GM23338 (cell line): ENCODE results near the gene OTUB1.

Source experiments
- EZH2 ChIP-seq: fragments of 200-600 bp; sonication (generic); IDR thresholded peaks from one replicate; pipeline ENCODE4 v1.8.0; 2017; ENCODE audit warnings: antibody characterized with exemption, mild to moderate bottlenecking, low read depth; ENCODE audit not compliant: unreplicated experiment
- ZNF331 ChIP-seq: fragments of 250-450 bp; sonication (Bioruptor Pico); IDR thresholded peaks from 2 replicates; pipeline ENCODE4 v1.5.0; 2020; ENCODE audit warnings: low read depth, mild to moderate bottlenecking, moderate library complexity
- TF ChIP-seq, protein P1 (sequence below), 2 experiments: fragments of 200-600 bp in 1 of 2; sonication (generic) in 1 of 2; conservative IDR thresholded peaks; 2 replicates each; pipeline versions ENCODE4 v1.5.1 to v1.6.1; 2016 to 2017; ENCODE audit warnings: antibody characterized with exemption in 2 of 2, low read depth in 2 of 2, mild to moderate bottlenecking in 2 of 2, moderate library complexity in 1 of 2

DNA sequence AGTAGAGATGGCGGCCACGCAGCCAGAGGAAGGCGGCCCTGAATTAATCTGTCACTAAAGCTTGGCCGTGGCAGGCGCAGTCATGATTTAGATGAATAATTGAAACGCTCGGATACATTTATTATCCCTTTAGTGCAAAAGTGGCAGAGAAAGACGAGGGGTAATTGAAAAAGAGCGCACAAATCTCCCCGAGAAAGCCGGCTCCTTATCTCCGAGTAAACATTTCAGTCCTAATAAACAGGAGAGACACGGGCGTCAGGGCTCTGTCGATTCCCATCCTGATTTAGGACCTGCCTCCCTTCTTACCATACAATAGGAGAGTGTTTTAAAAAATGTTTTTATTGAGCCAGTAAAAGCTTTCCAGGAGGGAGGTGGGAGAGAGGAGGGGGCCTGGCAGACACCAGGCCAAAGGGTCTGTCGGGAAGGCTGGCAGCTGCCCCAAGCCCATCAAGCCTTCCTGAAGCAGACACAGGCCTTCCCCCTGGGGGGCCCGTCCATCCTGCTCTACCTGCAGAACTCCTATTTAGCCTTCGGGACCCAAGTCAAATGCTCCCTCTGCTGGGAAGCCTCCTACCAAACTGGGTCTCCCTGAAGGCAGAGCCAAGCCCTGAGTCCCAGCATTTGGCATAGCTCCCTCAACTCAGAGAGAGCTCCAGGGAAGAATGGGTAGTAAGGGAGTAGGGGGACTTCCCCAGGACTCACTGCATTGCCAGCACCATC is 22.8 kb downstream of the OTUB1 start:
- TF ChIP-seq, protein P1, sequence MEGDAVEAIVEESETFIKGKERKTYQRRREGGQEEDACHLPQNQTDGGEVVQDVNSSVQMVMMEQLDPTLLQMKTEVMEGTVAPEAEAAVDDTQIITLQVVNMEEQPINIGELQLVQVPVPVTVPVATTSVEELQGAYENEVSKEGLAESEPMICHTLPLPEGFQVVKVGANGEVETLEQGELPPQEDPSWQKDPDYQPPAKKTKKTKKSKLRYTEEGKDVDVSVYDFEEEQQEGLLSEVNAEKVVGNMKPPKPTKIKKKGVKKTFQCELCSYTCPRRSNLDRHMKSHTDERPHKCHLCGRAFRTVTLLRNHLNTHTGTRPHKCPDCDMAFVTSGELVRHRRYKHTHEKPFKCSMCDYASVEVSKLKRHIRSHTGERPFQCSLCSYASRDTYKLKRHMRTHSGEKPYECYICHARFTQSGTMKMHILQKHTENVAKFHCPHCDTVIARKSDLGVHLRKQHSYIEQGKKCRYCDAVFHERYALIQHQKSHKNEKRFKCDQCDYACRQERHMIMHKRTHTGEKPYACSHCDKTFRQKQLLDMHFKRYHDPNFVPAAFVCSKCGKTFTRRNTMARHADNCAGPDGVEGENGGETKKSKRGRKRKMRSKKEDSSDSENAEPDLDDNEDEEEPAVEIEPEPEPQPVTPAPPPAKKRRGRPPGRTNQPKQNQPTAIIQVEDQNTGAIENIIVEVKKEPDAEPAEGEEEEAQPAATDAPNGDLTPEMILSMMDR (conservative IDR thresholded peaks at IDR 0.05; ENCODE audit: low read depth in 2 of 2) = 0 out of 4 replicates have a peak, but pooled peaks of 1 of the 2 experiments have one; percentile 7
- TF ChIP-seq EZH2 (no peak), ZNF331 (CRISPR knock-in tag) (no peak)
